ENCODE measurements around the gene TRIM41. TPM values are rescaled to one million over a fixed set of nuclear protein-coding genes. Genes with fewer than 3 reads are reported as not detected.
A peak's percentile ranks its signal among the peaks of the same experiment; 100 is the strongest.

TRIM41 gene
- total RNA-seq, 2 experiments from 2014 or later: 21.4 to 24.0 TPM

GRCh38 chr5:181255836-181256578 lies 32.9 kb downstream of the TRIM41 start:
- ChIA-PET POLR2A (interaction anchor here (0.7 to 5.8 kb wide), 5 partner anchors 11 to 65 kb away, joined by 3 to 39 read pairs (median 18); partner anchors contain the start of genes RACK1 and TRIM41), CTCF (interaction anchor here (1.0 to 1.2 kb wide), 2 partner anchors 48 to 453 kb away, joined by 3 read pairs; no protein-coding TSS in a partner anchor)
- ATAC-seq (ENCODE audit: poor library complexity) (no peak), DNase-seq (no peak)
- no peaks in the 10 kb centered on the region for H3K27me3 Mint-ChIP-seq
- H3K36me3 ChIP-seq (ENCODE audit: insufficient read depth, low read length): peaks cover 30% of the 10 kb centered on the region
- peaks cover 42% of the 10 kb centered on the region for H3K4me1 ChIP-seq (ENCODE audit: insufficient read depth, low read length)
- H3K4me1 Mint-ChIP-seq (ENCODE audit: low read depth): peaks cover 76% of the 10 kb centered on the region
- H3K27ac ChIP-seq (ENCODE audit: low read depth in 1 of 2, low read length in 2 of 2): no peak overlapping the region
- no peak for TF ChIP-seq CTCF (IDR thresholded peaks at IDR 0.05)
- intact Hi-C loops (cut with DNase I, micrococcal nuclease): loop anchor here in 1 of 2 experiments (10.0 kb wide), 1 partner anchor 761 kb away; the partner anchor contains the start of gene CNOT6
- no peaks in the 10 kb centered on the region for H3K9me3 Mint-ChIP-seq
- H3K4me3 Mint-ChIP-seq: no peak overlapping the region
- H3K27me3 ChIP-seq (ENCODE audit: control insufficient read depth in 1 of 2, insufficient read depth in 2 of 2, low read length in 2 of 2): no peaks in the 10 kb centered on the region
- H3K36me3 Mint-ChIP-seq (ENCODE audit: low read depth): peaks cover 59% of the 10 kb centered on the region
- H3K4me3 ChIP-seq (ENCODE audit: low read length): no peak overlapping the region
- peak overlapping the region; percentile 12 for H3K27ac Mint-ChIP-seq
- H3K9me3 ChIP-seq (ENCODE audit: control insufficient read depth in 1 of 2, insufficient read depth in 1 of 2, low read length in 2 of 2): no peaks in the 10 kb centered on the region

GRCh38 chr5:181258576-181258975 lies 35.5 kb downstream of the TRIM41 start:
- H3K36me3 ChIP-seq (ENCODE audit: insufficient read depth, low read length): peaks cover 17% of the 10 kb centered on the region
- Mint-ChIP-seq H3K36me3 (ENCODE audit: low read depth) (peaks cover 56% of the 10 kb centered on the region), H3K4me3 (peak overlapping the region; percentile 100), H3K27ac (peak overlapping the region; percentile 95), H3K4me1 (ENCODE audit: low read depth) (peaks cover 66% of the 10 kb centered on the region), H3K9me3 (no peaks in the 10 kb centered on the region), H3K27me3 (no peaks in the 10 kb centered on the region)
- no peak for DNase-seq
- no peaks in the 10 kb centered on the region for H3K9me3 ChIP-seq (ENCODE audit: control insufficient read depth in 1 of 2, insufficient read depth in 1 of 2, low read length in 2 of 2)
- ChIA-PET CTCF (no interaction called here), POLR2A (interaction anchor here (4.0 to 5.8 kb wide), 3 partner anchors 14 to 68 kb away, joined by 39 to 159 read pairs (median 139); partner anchors contain the start of genes RACK1 and TRIM41)
- intact Hi-C loops (cut with DNase I, micrococcal nuclease): loop anchor here in 1 of 2 experiments (10.0 kb wide), 1 partner anchor 764 kb away; the partner anchor contains the start of gene CNOT6
- peaks cover 43% of the 10 kb centered on the region for H3K4me1 ChIP-seq (ENCODE audit: insufficient read depth, low read length)
- TF ChIP-seq CTCF (IDR thresholded peaks at IDR 0.05): no peak
- no peaks in the 10 kb centered on the region for H3K27me3 ChIP-seq (ENCODE audit: control insufficient read depth in 1 of 2, insufficient read depth in 2 of 2, low read length in 2 of 2)
- H3K27ac ChIP-seq (ENCODE audit: low read depth in 1 of 2, low read length in 2 of 2): peak overlapping the region in 1 of 2 donors; percentile 4
- peak overlapping the region; percentile 85 for H3K4me3 ChIP-seq (ENCODE audit: low read length)
- ATAC-seq (ENCODE audit: poor library complexity): no peak

- peaks cover 60% of the 10 kb centered on the region for H3K36me3 Mint-ChIP-seq (ENCODE audit: low read depth)
Observed at GRCh38 chr5:181259283-181259682, 36.2 kb downstream of the TRIM41 start.

More at GRCh38 chr5:181259283-181259682, 36.2 kb downstream of the TRIM41 start:
- Histone ChIP-seq H3K9me3 (ENCODE audit: control insufficient read depth in 1 of 2, insufficient read depth in 1 of 2, low read length in 2 of 2) (no peaks in the 10 kb centered on the region), H3K36me3 (ENCODE audit: insufficient read depth, low read length) (peaks cover 20% of the 10 kb centered on the region), H3K27ac (ENCODE audit: low read depth in 1 of 2, low read length in 2 of 2) (peak overlapping the region in 1 of 2 donors; percentile 99), H3K27me3 (ENCODE audit: control insufficient read depth in 1 of 2, insufficient read depth in 2 of 2, low read length in 2 of 2) (no peaks in the 10 kb centered on the region), H3K4me3 (ENCODE audit: low read length) (peak overlapping the region; percentile 85), H3K4me1 (ENCODE audit: insufficient read depth, low read length) (peaks cover 43% of the 10 kb centered on the region)
- DNase-seq: no peak
- POLR2A ChIA-PET: interaction anchor here (3.6 to 5.8 kb wide), 5 partner anchors 14 to 68 kb away, joined by 39 to 244 read pairs (median 139); partner anchors contain the start of genes RACK1, TRIM41 and TRIM7
- ATAC-seq (ENCODE audit: poor library complexity): no peak
- Mint-ChIP-seq H3K4me1 (ENCODE audit: low read depth) (peaks cover 66% of the 10 kb centered on the region), H3K4me3 (peak overlapping the region; percentile 100), H3K27ac (peak overlapping the region; percentile 95), H3K27me3 (no peaks in the 10 kb centered on the region), H3K9me3 (no peaks in the 10 kb centered on the region)
- no peak for TF ChIP-seq CTCF (IDR thresholded peaks at IDR 0.05)
- intact Hi-C loops (cut with DNase I, micrococcal nuclease): loop anchor here in 1 of 2 experiments (1.0 to 10.0 kb wide), 2 partner anchors 10 to 764 kb away; partner anchors contain the start of gene CNOT6
- CTCF ChIA-PET: interaction anchor here (1.0 kb wide), 1 partner anchor 11 kb away, joined by 3 read pairs; no protein-coding TSS in a partner anchor
